Glomerular endothelial cell (primary cell): Measurements from ENCODE around the gene ZNF350. TPM values are rescaled to one million over a fixed set of nuclear protein-coding genes. Genes with fewer than 3 reads are reported as not detected.

Experiments
- total RNA-seq: library from RNA; depleted of rRNA; stranded (reverse); fragments of >200 nt; gene quantifications from 2 replicates; pipeline ENCODE4 v1.2.3, GENCODE V29; 2015

ZNF350 gene
- total RNA-seq, 1 donor from 2014 or later, result 5.7 TPM

Other genes with a start within 250 kb of the ZNF350 start
- not detected in 2 replicates for gene FPR1, start 235.0 kb downstream of the ZNF350 start, total RNA-seq
- gene FPR2, start 225.7 kb downstream of the ZNF350 start, total RNA-seq, result not detected in 2 replicates
- not detected in 2 replicates for gene FPR3, start 191.7 kb downstream of the ZNF350 start, total RNA-seq
- gene ZNF577, start 98.9 kb downstream of the ZNF350 start, total RNA-seq, result 4.7 and 4.8 TPM in 2 replicates
- 3.6 and 6.8 TPM in 2 replicates for gene ZNF649, start 81.8 kb downstream of the ZNF350 start, total RNA-seq
- 4.0 and 9.3 TPM in 2 replicates for gene ZNF613, start 59.4 kb downstream of the ZNF350 start, total RNA-seq
- 3.2 and 6.1 TPM in 2 replicates for gene ZNF615, start 21.4 kb upstream of the ZNF350 start, total RNA-seq
- 8.8 TPM in 2 replicates for gene ZNF614, start 41.5 kb upstream of the ZNF350 start, total RNA-seq
- gene ZNF432, start 62.0 kb upstream of the ZNF350 start, total RNA-seq, result 6.1 and 7.7 TPM in 2 replicates
- 6.8 and 14.8 TPM in 2 replicates for gene ZNF841, start 108.9 kb upstream of the ZNF350 start, total RNA-seq
- 5.1 and 7.5 TPM in 2 replicates for gene ZNF616, start 153.1 kb upstream of the ZNF350 start, total RNA-seq
- 5.5 and 10.2 TPM in 2 replicates for gene ZNF836, start 184.8 kb upstream of the ZNF350 start, total RNA-seq
- 322 and 337 TPM in 2 replicates for gene PPP2R1A, start 203.2 kb upstream of the ZNF350 start, total RNA-seq